GM19455 (cell line): ENCODE measurements around the gene STMND1.

ENCODE experiments used
- ATAC-seq: cut with Tn5 transposase; IDR thresholded peaks from one replicate; pipeline ENCODE4 v1.9.1; 2021; ENCODE audit not compliant: unreplicated experiment

Gene STMND1

DNA sequence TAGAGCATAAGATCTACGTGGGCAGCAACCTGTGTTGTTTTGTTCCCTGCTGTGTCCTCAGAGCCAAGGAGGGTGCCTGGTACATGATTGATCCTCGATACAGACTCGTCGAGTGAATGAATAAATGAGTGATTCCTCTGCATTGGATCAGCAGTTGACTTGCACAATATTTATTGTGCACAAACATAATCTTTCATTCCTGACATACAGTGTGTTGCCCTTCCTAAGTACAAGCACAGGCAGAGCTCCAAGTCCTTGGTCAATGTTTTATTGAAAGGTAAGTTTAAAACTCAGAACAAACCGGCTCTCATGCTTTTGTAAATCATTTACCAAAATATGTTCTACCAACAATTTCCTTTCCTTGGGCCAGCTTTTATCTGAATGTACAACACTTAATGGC, 57.4 kb downstream of the STMND1 start:
- no peak for ATAC-seq

DNA sequence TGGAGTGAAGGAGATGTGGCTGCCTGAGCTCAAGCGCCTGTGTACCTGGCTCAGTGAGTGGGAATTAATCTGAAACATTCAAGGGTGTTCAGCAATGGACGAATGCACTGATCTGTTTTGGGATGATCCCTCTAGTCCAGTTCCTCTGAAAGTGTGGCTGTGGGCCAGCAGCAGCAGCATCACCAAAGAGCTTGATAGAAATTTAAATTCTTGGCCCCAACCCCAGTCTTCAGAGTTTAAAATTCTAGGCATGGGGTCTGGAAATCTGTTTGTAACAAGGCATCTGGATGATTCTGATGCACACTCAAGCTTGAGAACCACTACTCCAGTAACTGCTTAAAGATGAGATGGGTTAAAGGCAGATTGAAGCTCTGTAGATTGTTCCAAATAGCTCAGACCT, 59.2 kb downstream of the STMND1 start:
- ATAC-seq = no peak

- no peak for ATAC-seq
Observed at GRCh38 chr6:17165383-17165782, 63.5 kb downstream of the STMND1 start.

DNA sequence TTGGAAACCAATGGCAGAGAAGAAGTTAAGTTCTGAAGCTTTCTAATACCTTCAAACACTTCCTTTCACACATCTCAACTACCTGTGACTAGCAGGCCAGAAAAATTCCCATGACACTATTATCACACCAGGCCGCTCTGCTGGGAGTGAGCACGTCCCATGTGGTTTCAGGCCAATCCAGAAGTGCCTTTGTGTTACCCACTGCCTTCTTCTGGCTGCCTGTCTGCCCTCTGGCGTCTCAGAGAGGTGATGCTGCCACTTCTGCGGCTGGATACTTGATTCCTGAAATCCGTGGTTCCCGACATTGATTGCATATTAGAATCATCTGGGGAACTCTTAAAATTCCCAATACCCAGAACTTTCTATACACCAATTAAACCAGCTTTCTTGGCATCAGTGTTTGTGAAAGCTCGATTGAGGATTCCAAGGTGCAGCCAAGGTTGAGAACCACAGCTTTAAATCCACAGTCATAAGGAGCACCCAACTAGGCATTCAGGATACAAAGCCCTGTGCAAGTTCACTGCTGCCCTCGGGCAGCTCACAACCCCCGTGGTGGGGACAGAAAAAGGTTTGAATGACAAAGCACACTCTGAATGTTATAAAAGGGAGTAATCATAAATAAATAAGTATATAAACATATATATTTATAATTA, 65.6 kb downstream of the STMND1 start:
- no peak for ATAC-seq

- ATAC-seq = no peak
Observed at GRCh38 chr6:17169291-17169690, 67.4 kb downstream of the STMND1 start.

GRCh38 chr6:17169711-17170110, 67.9 kb downstream of the STMND1 start:
- ATAC-seq = no peak

GRCh38 chr6:17172836-17173470, 71.1 kb downstream of the STMND1 start:
- ATAC-seq = no peak

DNA sequence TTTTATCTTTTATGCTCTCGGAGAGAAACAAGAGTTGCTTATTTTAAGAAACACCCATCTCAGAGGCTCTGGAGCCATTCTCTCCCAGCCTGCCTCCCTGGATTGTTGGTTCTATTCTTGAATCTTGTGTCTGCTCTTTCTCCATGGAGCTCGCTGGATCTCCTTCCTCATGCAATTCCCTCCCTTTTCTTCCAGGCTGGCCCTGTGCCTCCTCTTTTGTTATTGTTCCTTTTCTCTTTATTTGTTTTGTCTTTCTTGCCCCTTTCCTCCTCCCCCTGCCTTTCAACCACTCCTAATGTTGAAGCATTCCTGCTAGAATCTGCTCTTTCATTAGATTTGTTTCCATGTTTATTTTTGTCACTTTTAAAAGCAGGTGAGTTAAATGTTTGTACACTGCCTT, 76.5 kb downstream of the STMND1 start:
- ATAC-seq = no peak

GRCh38 chr6:17178754-17179529, 77.1 kb downstream of the STMND1 start:
- no peak for ATAC-seq

- ATAC-seq = no peak
Observed at GRCh38 chr6:17179530-17180073, 77.8 kb downstream of the STMND1 start.
